ENCODE results near the gene NDUFS7. TPM values are rescaled to one million over a fixed set of nuclear protein-coding genes. Genes with fewer than 3 reads are reported as not detected.

NDUFS7 gene
- total RNA-seq, 1 experiment from 2014 or later, result 83.9 TPM

DNA sequence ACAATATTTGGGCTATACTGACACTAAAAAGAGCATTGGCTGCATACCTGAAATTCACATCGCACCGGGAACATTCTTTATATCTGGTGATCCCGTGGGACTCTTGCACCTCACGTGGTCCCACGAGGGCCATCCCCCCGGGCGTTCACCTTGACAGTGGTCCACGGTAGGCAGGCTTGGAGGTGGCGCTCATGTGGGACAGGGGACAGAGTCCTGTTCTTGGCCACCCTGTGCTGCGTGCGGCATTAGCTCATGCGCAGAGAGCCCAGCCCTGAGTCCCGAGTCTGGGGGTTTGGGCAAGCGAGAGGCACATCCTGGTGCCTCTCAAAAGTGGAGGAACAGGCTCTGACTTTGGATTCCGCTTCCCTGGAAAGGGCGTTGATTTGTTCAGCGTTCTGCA lies 10.1 kb downstream of the NDUFS7 start:
- Mint-ChIP-seq H3K4me3 (no peak overlapping the region), H3K27me3 (ENCODE audit: low read depth) (no peaks in the 10 kb centered on the region; the same call in 1 of the 2 replicates), H3K9me3 (no peaks in the 10 kb centered on the region), H3K27ac (no peak overlapping the region), H3K4me1 (peaks cover 0 to 6% of the 10 kb centered on the region in 2 experiments; a peak in 2 of 4 replicates), H3K36me3 (ENCODE audit: insufficient read depth in 1 of 3, low read depth in 3 of 3) (peaks cover 13 to 39% (median 37%) of the 10 kb centered on the region in 3 experiments; a peak in 6 of 7 replicates)
- no peaks in the 10 kb centered on the region for H4K20me1 ChIP-seq (ENCODE audit: control insufficient read depth, insufficient read depth, insufficient read length)
- H3K18ac ChIP-seq (ENCODE audit: insufficient read length, low read depth, low read length), result no peak overlapping the region
- no peak overlapping the region for H2BK12ac ChIP-seq (ENCODE audit: insufficient read length, low read depth, low read length)
- no peak overlapping the region for H2BK20ac ChIP-seq (ENCODE audit: low read depth, low read length, poor library complexity, severe bottlenecking)
- TF ChIP-seq, protein P1, sequence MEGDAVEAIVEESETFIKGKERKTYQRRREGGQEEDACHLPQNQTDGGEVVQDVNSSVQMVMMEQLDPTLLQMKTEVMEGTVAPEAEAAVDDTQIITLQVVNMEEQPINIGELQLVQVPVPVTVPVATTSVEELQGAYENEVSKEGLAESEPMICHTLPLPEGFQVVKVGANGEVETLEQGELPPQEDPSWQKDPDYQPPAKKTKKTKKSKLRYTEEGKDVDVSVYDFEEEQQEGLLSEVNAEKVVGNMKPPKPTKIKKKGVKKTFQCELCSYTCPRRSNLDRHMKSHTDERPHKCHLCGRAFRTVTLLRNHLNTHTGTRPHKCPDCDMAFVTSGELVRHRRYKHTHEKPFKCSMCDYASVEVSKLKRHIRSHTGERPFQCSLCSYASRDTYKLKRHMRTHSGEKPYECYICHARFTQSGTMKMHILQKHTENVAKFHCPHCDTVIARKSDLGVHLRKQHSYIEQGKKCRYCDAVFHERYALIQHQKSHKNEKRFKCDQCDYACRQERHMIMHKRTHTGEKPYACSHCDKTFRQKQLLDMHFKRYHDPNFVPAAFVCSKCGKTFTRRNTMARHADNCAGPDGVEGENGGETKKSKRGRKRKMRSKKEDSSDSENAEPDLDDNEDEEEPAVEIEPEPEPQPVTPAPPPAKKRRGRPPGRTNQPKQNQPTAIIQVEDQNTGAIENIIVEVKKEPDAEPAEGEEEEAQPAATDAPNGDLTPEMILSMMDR (conservative IDR thresholded peaks at IDR 0.05), result no peak
- no peak overlapping the region for H3K27ac ChIP-seq (ENCODE audit: insufficient read length, low read depth, low read length)
- H3K23ac ChIP-seq (ENCODE audit: insufficient read length, low read depth, low read length), result no peak overlapping the region
- no peak overlapping the region for H4K91ac ChIP-seq (ENCODE audit: insufficient read length, low read depth, low read length)
- no peaks in the 10 kb centered on the region for H3K27me3 ChIP-seq (ENCODE audit: insufficient read depth, low read length)
- H3K79me2 ChIP-seq (ENCODE audit: insufficient read depth, low read length), result no peaks in the 10 kb centered on the region
- no peaks in the 10 kb centered on the region for H3K9me3 ChIP-seq (ENCODE audit: control insufficient read depth, low read depth, low read length)
- no peak for DNase-seq
- H3K4ac ChIP-seq (ENCODE audit: low read depth, low read length), result no peak overlapping the region
- H2AK5ac ChIP-seq (ENCODE audit: insufficient read length, low read length), result no peak overlapping the region
- H4K5ac ChIP-seq (ENCODE audit: insufficient read length, low read depth, low read length), result no peak overlapping the region
- no peaks in the 10 kb centered on the region for H3K79me1 ChIP-seq (ENCODE audit: insufficient read depth, low read depth, low read length, poor library complexity, severe bottlenecking)
- no peak overlapping the region for H3K56ac ChIP-seq (ENCODE audit: insufficient read length, low read depth, low read length)
- H2BK120ac ChIP-seq (ENCODE audit: low read depth, low read length, poor library complexity, severe bottlenecking), result no peak overlapping the region
- no CpG with 5 or more reads among the region's 17 CpGs for WGBS (ENCODE audit: extremely low coverage, insufficient read length, low lambda C conversion rate)
- H2BK15ac ChIP-seq (ENCODE audit: low read depth, low read length), result no peak overlapping the region
- no peak overlapping the region for H2AFZ ChIP-seq (ENCODE audit: low read length)
- H2BK5ac ChIP-seq (ENCODE audit: insufficient read length, low read length), result no peak overlapping the region
- no peak overlapping the region for H3K9ac ChIP-seq (ENCODE audit: extremely low read depth, insufficient read length, low read length)
- H3K14ac ChIP-seq (ENCODE audit: insufficient read depth, low read length), result no peak overlapping the region
- no peaks in the 10 kb centered on the region for H3K4me1 ChIP-seq (ENCODE audit: insufficient read depth, low read length)
- H3K4me2 ChIP-seq (ENCODE audit: insufficient read depth, insufficient read length, low read length), result no peak overlapping the region
- no peaks in the 10 kb centered on the region for H3K23me2 ChIP-seq (ENCODE audit: insufficient read length, low read depth, low read length, poor library complexity, severe bottlenecking)
- H3T11ph ChIP-seq (ENCODE audit: low read length), result no peak overlapping the region
- no peak overlapping the region for H4K8ac ChIP-seq (replicated peaks; ENCODE audit: insufficient read length, low read depth, low read length)
